ENCODE data around the gene DGKI. TPM values are rescaled to one million over a fixed set of nuclear protein-coding genes. Genes with fewer than 3 reads are reported as not detected.

The DGKI gene
- total RNA-seq, 1 experiment from 2014 or later = 0.55 TPM

DNA sequence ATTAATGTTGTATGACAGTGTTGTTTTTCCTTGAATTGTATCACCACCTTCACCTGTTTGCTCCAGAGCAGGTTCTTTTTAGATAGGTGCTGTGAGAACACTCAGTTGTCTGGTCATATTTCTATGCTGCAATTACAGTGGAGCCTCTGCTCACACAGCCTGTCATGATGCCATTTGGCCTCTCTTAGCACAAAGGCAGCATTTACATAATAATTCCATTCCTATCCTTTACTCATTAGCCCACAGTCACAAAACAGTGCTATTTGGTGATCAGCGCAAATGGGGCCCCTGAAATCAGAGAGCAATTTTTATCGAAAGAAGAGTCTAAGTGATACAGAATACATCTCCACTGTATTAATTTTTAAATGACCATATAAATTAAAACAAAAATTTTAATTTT lies 13.8 kb upstream of the DGKI start:
- Histone ChIP-seq H3K18ac (ENCODE audit: insufficient read length, low read depth, low read length) (no peak overlapping the region), H4K20me1 (ENCODE audit: control insufficient read depth, insufficient read depth, insufficient read length) (no peaks in the 10 kb centered on the region), H2AFZ (ENCODE audit: low read length) (no peak overlapping the region), H3T11ph (ENCODE audit: low read length) (no peak overlapping the region), H3K23me2 (ENCODE audit: insufficient read length, low read depth, low read length, poor library complexity, severe bottlenecking) (no peaks in the 10 kb centered on the region), H2BK20ac (ENCODE audit: low read depth, low read length, poor library complexity, severe bottlenecking) (no peak overlapping the region), H3K9ac (ENCODE audit: extremely low read depth, insufficient read length, low read length) (no peak overlapping the region), H3K79me1 (ENCODE audit: insufficient read depth, low read depth, low read length, poor library complexity, severe bottlenecking) (no peaks in the 10 kb centered on the region), H3K4ac (ENCODE audit: low read depth, low read length) (no peak overlapping the region), H3K14ac (ENCODE audit: insufficient read depth, low read length) (no peak overlapping the region), H3K4me2 (ENCODE audit: insufficient read depth, insufficient read length, low read length) (no peak overlapping the region), H2BK120ac (ENCODE audit: low read depth, low read length, poor library complexity, severe bottlenecking) (no peak overlapping the region), H3K9me3 (ENCODE audit: control insufficient read depth, low read depth, low read length) (no peaks in the 10 kb centered on the region), H2BK5ac (ENCODE audit: insufficient read length, low read length) (no peak overlapping the region), H2AK5ac (ENCODE audit: insufficient read length, low read length) (no peak overlapping the region), H4K5ac (ENCODE audit: insufficient read length, low read depth, low read length) (no peak overlapping the region), H3K79me2 (ENCODE audit: insufficient read depth, low read length) (no peaks in the 10 kb centered on the region), H3K27me3 (ENCODE audit: insufficient read depth, low read length) (no peaks in the 10 kb centered on the region), H4K8ac (replicated peaks; ENCODE audit: insufficient read length, low read depth, low read length) (no peak overlapping the region), H2BK15ac (ENCODE audit: low read depth, low read length) (no peak overlapping the region), H3K4me1 (ENCODE audit: insufficient read depth, low read length) (no peaks in the 10 kb centered on the region), H2BK12ac (ENCODE audit: insufficient read length, low read depth, low read length) (no peak overlapping the region), H3K27ac (ENCODE audit: insufficient read length, low read depth, low read length) (no peak overlapping the region), H3K56ac (ENCODE audit: insufficient read length, low read depth, low read length) (no peak overlapping the region), H3K23ac (ENCODE audit: insufficient read length, low read depth, low read length) (no peak overlapping the region), H4K91ac (ENCODE audit: insufficient read length, low read depth, low read length) (no peak overlapping the region)
- Mint-ChIP-seq H3K27me3 (ENCODE audit: low read depth) (no peaks in the 10 kb centered on the region), H3K9me3 (peaks cover 2% of the 10 kb centered on the region in 2 experiments; a peak in 3 of 5 replicates), H3K36me3 (ENCODE audit: insufficient read depth in 1 of 3, low read depth in 3 of 3) (peaks cover 8 to 20% (median 9%) of the 10 kb centered on the region in 3 experiments; a peak in 6 of 7 replicates), H3K4me1 (peaks cover 3% of the 10 kb centered on the region in 2 experiments; a peak in 3 of 4 replicates), H3K4me3 (no peak overlapping the region), H3K27ac (no peak overlapping the region)
- WGBS (ENCODE audit: extremely low coverage, insufficient read length, low lambda C conversion rate) = no CpG with 5 or more reads among the region's 2 CpGs
- no peak for DNase-seq
- TF ChIP-seq, protein P1, sequence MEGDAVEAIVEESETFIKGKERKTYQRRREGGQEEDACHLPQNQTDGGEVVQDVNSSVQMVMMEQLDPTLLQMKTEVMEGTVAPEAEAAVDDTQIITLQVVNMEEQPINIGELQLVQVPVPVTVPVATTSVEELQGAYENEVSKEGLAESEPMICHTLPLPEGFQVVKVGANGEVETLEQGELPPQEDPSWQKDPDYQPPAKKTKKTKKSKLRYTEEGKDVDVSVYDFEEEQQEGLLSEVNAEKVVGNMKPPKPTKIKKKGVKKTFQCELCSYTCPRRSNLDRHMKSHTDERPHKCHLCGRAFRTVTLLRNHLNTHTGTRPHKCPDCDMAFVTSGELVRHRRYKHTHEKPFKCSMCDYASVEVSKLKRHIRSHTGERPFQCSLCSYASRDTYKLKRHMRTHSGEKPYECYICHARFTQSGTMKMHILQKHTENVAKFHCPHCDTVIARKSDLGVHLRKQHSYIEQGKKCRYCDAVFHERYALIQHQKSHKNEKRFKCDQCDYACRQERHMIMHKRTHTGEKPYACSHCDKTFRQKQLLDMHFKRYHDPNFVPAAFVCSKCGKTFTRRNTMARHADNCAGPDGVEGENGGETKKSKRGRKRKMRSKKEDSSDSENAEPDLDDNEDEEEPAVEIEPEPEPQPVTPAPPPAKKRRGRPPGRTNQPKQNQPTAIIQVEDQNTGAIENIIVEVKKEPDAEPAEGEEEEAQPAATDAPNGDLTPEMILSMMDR (conservative IDR thresholded peaks at IDR 0.05) = no peak
